RPMI7951 (cell line): ENCODE measurements around the gene JAM3. TPM values are rescaled to one million over a fixed set of nuclear protein-coding genes. Genes with fewer than 3 reads are reported as not detected.

Experiments
- DNase-seq: peaks from one replicate; pipeline ENCODE4 v3.0.0-alpha.2; 2012; ENCODE audit warnings: low read depth
- total RNA-seq: library from RNA; depleted of rRNA; stranded (reverse); fragments of >200 nt; shearing (Covaris generic); gene quantifications from 2 replicates; pipeline ENCODE4 v1.2.3, GENCODE V29; 2014

Gene JAM3
- total RNA-seq, 1 experiment from 2014 or later, result 49.1 TPM

DNA sequence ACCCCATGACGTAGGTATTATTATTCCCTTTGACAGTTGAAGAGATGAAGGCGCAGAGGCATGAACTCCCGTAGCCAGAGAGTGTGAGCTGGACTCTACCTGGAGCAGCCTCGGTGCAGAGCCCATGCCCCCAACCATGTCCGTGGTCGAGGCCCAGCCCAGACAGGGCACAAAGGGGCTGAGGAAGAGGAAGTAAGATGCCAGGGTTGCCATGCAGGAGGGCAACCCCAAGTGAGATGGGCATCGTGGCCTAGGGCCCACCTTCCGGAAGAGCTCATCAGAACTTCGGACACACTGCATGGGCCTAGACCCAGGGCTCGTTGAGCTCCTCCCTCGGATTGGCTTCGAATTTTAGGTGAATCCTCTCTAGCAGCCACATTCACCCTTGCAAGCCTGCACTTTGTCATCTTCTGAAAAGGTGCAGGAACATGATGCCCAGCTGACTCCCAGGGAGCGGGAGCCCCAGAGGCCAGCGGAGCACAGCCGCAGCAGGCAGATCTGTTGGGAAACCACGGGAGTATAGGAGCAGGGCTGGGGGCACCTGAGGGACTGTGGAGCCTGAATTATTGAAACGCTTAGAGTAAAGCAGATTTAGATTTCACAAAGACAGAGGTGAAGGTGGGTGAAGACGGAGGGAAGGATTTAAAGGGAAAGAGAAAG is 29.0 kb upstream of the JAM3 start:
- DNase-seq, result no peak

DNA sequence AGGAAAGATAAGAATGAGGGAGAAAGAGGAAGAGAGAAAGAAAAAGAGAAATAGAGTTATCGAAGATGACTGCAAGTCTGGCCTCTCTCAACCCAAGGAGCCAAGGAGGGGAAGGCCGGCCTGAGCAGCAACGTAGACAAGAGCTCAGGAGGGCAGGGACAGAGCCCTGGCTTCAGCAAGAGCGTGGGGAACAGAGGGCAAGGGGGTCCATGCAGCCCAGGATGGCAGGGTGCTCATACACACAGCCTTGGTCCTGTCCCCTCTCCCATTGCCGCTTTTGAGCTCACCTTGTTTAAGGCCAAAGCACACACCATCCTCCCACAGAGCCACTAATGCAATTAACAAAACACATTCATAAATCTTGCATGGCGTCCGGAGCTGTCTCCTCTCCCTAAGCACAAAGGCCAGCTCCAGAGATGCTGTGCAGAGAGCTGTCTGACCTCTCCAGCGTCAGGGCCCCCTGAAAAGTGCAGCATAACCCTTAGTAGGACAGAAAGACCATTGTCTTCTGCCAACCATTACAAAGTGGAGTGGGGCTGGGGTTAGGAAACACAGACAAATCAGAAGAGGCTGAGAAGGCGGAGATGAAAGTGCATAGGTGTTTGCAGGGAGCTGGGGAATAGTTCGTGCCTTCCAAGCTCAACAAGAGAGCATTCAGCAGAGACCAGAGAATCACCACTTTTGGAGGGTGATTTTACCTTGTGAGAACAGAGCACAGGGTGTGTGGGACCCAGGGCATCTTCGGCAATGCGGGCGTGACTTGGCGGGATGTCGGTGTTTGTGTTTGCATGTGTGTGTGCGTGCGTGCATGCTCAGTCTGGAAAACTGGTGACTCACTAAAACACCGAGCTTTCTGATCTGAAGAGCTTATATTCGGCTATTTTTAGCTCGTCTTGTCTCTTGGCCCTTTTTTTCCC is 28.2 kb upstream of the JAM3 start:
- peak; percentile 88 for DNase-seq

DNA sequence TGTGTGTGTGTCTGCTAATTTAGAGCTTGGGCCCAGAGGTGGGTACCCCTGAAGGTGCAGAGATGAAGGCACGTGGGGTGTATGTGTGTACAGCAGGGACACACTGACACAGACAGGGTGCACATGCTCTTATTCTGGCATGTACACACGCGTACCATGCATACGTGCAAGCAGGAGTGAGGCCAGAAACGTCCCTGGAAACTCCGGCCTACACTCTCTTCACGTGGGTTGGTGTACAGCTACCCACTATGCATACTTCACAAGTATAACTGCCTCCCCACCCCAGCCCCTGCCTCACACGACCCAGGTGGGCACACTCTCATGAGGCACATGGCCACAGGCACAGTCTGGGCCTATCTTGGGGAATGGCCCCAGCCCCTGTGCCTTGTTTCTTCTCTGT is 27.5 kb upstream of the JAM3 start:
- no peak for DNase-seq

DNA sequence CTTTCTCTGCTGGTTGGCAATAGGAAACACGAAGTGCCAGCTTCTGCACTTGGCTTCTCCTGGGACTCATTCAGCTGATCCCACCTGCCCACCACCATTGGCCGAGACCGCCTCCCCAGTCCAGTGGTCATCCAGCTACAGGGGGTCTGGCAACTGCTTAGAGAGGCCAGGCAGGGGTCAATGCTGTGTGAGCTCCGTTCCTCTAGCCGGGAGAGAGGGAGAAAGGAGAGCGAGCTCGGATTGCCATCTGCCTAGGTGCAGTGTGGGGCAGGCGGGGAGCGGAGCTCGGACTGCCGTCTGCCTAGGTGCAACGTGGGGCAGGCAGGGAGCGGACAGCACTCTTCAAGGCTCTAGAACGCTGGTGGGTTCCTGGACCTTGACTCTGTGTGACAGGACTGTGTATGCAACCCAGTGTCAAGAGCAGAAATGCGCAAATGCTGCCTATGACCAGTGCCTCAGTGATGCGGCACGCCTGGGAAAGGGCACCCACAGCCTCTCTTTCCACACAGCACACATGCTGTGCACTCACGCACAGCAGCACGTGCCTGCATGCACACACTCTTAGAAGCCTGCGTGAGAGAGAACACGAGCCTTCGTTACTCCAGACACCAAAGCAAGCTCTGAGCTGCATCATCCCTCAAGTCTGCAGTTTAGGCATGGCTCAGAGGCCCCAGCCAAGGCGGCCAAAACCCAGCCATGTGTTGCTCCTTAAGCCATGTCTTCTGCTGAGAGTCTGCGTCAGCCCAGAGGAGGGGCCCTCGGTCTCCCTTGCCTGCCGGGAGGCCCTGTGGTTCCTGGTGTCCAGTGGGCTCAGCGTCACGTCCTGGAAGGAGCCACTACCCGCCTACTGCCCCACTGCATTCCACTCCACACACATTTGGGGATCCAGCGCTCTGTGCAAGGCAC is 26.8 kb upstream of the JAM3 start:
- no peak for DNase-seq

DNA sequence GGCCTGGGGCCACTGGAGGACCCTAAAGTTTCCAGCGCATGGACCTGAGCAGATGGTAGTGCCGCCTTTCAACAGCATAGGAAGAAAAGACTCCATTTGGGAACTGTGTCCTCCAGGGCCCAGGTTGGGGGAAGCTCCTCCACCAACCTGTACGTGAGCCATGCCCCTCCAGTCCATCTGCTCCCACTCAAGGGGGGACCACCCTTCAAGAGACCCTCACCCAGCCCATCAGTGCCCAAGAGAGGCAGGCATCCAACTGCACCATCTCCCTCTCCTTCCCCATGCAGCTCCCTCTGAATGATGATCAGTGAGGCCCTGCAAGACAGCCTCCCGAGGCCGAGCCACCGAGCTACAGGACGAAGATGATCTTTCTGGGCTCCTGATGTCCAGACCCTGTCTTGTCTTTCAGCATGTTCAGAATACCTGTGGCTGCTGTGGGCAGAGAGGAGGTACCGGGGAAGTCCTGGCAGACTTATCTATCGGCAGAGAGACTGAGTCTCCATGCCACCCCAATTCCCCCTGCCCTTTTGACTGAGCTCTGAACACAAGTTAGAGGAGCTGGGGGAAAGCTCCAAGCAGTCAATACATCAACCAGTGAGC is 25.0 kb upstream of the JAM3 start:
- DNase-seq, result no peak

DNA sequence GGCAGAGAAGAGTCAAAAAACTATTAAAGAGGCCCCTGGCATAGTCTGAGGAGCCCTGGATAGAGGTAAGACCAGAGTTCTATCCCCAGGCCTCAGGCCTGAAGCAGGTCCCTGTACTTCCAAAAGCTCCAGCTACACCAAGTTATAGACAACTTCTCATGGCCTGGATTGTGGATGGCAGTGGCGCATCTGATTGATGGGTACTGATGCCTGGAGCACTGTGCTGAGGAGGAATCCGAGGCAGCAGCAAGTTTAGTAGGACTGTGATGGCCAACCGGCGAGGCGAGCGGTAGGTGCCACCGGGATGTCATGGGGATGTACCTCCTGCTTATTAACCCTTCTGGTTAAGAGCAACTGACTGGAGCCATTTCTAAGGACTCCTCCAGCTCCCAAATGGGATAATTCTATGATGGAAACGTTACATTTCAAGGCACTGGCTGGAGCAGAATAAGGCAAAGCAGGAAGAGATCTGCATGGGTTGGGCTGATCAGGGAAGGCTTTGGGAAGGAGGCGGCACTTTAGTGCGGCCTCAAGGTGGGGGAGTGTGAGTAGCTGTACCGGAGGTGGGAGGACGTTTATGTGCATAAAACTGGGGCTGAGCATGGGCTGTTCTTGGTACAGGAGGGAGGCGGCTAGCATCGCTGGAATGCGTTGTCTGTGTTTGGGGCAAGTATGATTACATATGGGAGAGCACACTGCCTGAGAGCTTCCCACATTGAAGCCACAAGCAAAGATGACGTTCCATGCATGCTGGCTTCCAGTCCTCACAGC is 24.2 kb upstream of the JAM3 start:
- DNase-seq, result no peak

DNA sequence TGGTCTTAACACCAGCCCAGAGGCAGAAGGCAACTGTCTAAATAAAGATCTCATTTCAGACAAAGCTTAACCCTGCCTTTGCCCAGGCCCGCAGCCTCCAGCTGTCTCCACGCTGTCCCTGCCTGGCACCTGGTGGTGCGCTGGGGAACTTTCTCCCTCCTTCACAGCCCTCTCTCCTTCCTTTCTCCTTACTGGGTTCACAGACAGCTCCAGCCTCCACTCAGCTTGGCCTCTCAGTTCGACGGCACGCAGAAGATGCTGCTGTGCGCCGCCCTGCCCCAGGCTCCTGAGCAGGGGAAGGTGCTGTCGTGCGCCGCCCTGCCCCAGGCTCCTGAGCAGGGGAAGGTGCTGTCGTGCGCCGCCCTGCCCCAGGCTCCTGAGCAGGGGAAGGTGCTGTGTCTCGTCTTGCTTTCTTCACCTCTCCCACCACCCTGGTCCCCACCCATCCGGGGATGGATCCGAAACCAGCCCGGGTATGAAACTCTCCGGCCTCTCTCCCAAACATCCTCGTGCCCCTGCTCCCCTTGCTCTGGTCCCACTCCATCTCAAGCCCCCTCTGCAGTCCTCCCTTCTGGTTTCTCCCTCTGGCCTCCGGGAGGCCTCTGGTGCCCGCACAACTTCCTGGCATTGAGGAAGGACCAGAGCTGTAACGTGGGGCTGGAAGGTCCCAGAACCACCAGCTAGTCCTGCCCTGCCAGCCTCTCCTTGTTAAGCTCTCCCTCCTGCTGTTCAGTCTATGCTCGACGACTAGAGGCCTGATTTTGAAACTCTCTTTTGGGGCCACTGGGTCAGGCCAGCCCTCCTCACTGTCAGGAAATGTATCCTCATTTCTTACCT is 22.9 kb upstream of the JAM3 start:
- DNase-seq, result no peak

DNA sequence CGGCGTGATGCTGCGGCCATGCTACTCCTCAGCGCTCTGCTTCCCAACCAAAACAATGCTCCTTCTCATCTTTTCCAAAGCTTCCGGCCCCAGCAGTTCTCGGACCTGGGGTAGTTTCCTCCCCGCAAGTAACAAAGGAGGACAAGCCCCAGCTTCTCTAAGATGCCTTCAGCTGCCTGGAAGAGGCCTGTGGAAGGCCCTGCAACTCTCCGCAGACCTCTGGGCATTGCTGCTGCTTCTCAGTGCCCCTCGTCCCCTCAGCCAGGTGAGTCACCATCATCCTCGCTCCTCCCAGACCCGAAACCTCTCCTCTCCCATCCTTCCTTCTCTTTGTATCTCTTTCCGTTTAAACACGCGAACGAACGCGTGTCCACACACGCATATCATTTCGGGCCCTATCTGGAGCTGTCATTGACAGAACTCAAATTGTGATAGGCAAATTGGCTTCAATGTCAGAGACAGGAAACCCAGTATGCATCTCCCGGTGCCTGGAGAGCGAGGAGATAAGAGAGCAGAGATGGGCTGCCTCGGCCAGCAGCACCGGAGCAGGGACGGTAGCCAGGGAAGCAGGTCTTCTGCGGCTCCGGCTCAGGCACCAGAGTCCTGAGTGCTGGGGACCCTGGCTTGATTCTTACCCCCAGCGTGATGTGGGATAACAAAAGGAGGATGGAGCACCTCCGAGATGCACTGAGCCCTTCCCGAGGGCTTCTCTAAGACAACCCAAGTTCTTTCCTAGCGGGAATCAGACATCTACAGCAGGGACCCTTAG is 22.0 kb upstream of the JAM3 start:
- no peak for DNase-seq

DNA sequence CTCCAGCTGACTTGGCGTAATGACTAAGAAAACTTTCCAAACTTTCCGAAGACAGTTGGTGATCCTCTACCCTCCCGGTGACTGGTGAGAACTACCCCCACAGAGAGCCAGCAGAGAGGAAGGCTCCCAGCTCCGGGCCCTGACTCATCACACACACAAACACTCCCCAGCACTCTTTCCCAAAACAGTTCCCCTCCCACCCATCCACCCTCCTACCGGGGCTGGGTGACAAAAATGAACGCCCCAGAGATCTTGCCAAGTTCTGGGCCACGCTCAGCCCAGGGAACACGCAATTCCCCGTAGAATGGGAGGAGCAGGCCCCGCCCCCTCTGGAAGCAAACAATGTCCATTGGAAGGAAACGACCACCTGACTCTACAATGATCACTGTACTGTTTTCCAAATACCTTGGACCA is 21.3 kb upstream of the JAM3 start:
- DNase-seq, result peak; percentile 95

DNA sequence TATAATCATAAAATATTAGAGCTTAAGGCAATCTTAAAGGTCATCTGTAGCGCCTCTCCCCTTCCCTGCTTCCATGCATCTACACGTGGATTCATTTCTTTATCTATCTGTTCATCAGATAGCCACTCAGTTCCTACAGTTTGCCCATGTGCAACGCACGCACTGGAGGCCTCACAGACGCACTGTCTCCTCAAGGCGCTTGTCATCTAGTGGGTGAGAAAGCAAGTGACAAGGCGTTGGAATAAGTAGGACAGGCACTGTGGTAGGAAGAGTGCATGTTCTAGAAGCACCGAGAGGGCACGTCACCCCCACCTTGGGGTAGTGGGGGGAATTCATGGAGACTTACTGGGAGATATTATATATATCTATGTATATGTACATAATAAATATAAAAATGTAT is 20.8 kb upstream of the JAM3 start:
- DNase-seq, result no peak

DNA sequence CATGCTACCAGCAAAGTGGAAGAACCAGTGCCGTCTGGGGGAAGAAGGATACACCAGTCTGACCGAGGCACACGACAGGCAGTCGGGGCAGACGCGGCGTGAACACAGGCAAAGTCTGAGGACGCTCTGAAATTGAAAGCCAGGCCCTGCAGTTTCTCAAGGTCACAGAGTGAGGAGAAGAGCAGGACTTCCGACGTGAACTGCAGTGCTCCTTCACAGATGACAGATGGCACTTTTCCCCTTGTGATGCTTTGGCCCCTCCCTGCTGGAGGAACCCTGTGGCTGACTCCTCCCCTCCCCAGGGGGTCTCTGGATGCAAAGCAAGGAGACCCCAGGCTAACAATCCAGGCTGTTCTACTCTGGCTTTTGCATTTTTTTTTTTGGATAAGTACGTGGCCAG is 19.6 kb upstream of the JAM3 start:
- no peak for DNase-seq

DNA sequence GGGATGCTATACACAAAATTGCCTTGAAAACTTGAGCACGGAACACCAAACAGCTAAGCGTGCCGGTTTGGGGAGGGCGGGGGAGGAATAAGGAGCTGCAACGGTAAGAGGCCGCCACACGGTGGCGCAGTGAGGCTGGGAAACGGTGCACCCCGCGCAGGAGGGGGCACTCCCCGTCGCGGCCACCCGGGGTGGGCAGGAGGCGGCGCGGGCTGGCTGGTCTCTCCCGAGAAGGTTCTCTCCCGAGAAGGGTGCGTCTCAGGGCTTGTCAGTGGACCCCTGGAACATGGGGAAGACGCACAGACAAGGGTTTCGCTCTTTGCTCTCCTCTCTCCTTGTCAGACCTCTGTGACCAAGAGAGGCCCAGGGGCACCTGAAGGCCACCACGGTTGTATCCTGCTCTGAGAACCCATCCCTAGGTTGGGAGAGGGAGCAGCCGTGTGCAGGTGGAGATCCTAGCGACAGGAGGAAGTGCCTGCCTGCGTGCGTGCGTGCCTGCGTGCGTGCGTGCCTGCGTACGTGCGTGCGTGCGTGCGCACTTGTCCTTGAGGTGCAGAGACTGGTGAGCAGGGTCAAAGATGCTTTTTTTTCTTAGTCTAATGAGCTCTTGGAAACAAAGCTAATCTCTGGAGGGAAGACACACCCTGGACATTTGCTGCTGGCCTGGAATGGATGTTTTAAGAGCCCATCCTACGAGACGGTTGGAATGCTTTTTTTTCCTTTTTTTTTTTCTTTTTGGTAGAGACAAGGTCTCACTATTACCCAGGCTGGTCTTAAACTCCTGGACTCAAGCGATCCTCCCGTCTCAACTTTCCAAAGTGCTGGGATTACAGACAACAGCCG is 18.1 kb upstream of the JAM3 start:
- peak; percentile 55 for DNase-seq

DNA sequence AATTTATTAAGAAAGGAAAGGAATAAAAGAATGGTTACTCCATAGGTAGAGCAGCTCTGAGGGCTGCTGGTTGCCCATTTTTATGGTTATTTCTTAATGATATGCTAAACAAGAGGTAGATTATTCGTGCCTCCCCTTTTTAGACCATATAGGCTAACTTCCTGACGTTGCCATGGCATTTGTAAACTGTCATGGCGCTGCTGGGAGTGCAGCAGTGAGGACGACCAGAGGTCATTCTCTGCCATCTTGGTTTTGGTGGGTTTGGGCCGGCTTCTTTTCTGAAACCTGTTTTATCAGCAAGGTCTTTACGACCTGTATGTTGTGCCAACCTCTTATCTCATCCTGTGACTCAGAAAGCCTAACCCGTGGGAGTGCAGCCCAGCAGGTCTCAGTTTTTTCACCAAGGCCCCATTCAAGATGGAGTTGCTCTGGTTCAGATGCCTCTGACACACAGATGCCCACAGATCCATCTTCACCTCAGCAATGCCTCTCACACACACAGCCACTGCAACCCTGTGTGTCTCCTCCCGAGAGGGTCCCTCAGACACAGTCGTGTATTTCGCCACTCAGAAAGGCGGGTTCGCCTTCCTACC is 16.4 kb upstream of the JAM3 start:
- DNase-seq, result no peak

DNA sequence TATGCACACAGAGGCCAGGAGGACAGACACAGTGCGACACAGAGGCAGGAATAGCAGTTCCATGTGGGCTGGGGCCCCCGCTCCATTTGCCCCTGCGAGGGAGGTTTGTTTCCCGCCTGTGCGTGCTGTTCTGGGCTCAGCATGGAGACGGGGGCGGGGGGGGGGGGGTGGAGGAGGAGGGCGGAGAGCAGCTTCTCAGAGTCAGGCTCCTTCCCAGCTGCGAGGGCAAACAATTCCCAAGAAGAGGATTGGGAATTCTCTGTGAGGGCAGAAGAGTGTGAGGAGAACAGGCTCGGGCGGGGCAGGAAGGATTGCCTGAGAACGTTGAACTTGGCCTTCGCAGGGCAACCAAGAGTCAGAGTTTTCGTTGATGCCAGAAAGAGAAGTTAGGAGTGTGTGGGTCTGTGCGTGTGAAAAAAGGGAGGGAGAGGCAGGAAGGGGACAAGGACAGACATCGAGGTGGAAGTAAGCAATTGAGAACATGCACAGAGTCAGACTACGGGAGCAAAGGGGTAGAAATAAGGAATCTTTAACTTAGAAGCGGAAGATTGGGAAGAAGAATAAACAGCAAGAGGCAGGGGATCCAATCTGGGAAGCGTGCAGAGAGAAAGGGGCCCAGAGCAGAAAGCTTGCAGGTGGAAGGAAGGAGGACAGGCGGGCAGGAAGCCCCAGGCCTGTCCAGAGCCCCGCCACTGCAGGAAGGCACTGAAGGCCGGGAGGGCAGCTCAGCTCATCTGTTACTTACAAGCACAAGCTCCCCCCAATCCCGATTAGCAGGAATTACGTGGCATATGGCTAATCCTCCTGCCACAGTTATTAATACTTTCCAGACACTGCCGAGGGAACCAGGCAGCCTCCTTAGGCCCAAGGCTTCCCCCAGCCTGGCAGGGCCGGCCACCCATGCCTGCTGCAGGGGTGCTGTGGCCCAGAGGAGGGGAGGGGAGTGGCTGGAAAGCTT is 15.6 kb upstream of the JAM3 start:
- no peak for DNase-seq

DNA sequence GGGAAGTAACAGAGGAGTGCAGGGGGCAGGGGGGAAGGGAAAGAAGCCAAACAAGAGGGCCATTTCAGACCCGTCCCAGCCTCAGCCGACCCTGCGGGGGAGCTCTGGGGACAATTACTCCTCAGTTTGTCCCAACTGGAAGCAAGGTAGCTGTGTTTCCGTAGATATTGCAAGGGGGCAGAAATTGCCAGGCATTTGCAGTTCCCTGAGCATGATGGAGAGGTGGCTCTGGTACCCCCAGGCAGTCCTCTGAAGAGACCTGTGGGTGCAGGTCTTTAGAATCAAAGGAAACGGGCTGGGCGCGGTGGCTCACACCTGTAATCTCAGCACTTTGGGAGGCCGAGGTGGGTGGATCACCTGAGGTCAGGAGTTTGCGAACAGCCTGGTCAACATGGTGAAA is 13.8 kb upstream of the JAM3 start:
- no peak for DNase-seq

DNA sequence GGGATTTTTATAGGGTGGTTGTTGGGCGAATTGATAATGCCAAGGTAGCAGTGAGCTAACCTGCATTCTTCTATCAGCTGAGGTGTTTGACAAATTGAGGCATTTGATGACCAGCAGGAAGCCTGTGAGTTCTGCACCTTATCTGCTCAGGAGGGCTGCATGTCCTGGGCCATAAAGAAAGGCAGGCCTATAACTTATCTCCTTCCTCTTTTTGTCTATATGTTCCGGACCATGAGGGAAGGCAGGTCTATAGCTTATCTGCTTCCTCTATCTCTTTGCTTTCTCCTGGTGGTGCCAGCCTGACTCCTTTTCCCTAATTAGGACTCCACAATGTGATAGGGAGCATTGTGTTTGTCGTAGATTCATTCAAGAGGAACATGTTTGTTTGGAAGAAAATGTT is 8.6 kb upstream of the JAM3 start:
- no peak for DNase-seq
